Measurements from ENCODE around the gene DISP2. TPM values are rescaled to one million over a fixed set of nuclear protein-coding genes. Genes with fewer than 3 reads are reported as not detected.

DISP2 gene
- total and polyA plus RNA-seq, 4 donors, result under 0.01 to 0.23 (median under 0.01) TPM; not detected in 1

GRCh38 chr15:40310993-40311392 is 47.0 kb upstream of the DISP2 start:
- no peaks in the 10 kb centered on the region for H3K9me3 ChIP-seq (ENCODE audit: control insufficient read depth in 4 of 4, low read length in 3 of 4)
- H3K36me3 ChIP-seq (ENCODE audit: control insufficient read depth in 4 of 4, insufficient read depth in 3 of 4, low read depth in 1 of 4, low read length in 3 of 4), result no peaks in the 10 kb centered on the region
- WGBS, result 51% methylated on average over 3 of the region's 3 CpGs
- H3K27ac ChIP-seq (ENCODE audit: low read depth in 1 of 2, low read length in 2 of 2), result no peak overlapping the region
- DNase-seq (ENCODE audit: low spot score), result no peak
- H3K27me3 ChIP-seq (ENCODE audit: control insufficient read depth in 4 of 4, insufficient read depth in 4 of 4, low read length in 3 of 4), result no peaks in the 10 kb centered on the region
- peaks cover 0 to 7% (median 2%) of the 10 kb centered on the region in 4 donors for H3K4me1 ChIP-seq (ENCODE audit: control insufficient read depth in 4 of 4, insufficient read depth in 4 of 4, low read length in 3 of 4)
- no peak for TF ChIP-seq RAD21 (IDR thresholded peaks at IDR 0.05)
- no peak for TF ChIP-seq HNF4A (conservative IDR thresholded peaks at IDR 0.05)
- no peak for TF ChIP-seq NR2F2 (IDR thresholded peaks at IDR 0.05)
- TF ChIP-seq EGR1 (IDR thresholded peaks at IDR 0.05; ENCODE audit: low read depth in 2 of 2), result no peak
- TF ChIP-seq FOXA2 (IDR thresholded peaks at IDR 0.05), result no peak
- no peak for TF ChIP-seq YY1 (IDR thresholded peaks at IDR 0.05)
- no peak for TF ChIP-seq TAF1 (conservative IDR thresholded peaks at IDR 0.05)
- TF ChIP-seq HNF4G (IDR thresholded peaks at IDR 0.05), result no peak
- no peak for TF ChIP-seq SP1 (IDR thresholded peaks at IDR 0.05)
- no peak for TF ChIP-seq FOXA1 (IDR thresholded peaks at IDR 0.05)
- H3K4me3 ChIP-seq (ENCODE audit: low read depth in 1 of 3, low read length in 3 of 3), result no peak overlapping the region
- H3K9ac ChIP-seq (ENCODE audit: low read depth in 1 of 2, low read length in 2 of 2), result no peak overlapping the region

GRCh38 chr15:40312370-40313158 is 45.5 kb upstream of the DISP2 start:
- no peak overlapping the region for H3K27ac ChIP-seq (ENCODE audit: low read depth in 1 of 2, low read length in 2 of 2)
- TF ChIP-seq JUND (IDR thresholded peaks at IDR 0.05), result no peak
- no peak for TF ChIP-seq HNF4G (IDR thresholded peaks at IDR 0.05)
- no peak for TF ChIP-seq SP1 (IDR thresholded peaks at IDR 0.05)
- no peak for TF ChIP-seq ZBTB33 (IDR thresholded peaks at IDR 0.05)
- TF ChIP-seq NR2F2 (IDR thresholded peaks at IDR 0.05), result no peak
- no peak for TF ChIP-seq HNF4A (conservative IDR thresholded peaks at IDR 0.05)
- TF ChIP-seq GABPA (IDR thresholded peaks at IDR 0.05 in 1 of 2, conservative IDR thresholded peaks at IDR 0.05 in 1 of 2), result no peak
- TF ChIP-seq RXRA (IDR thresholded peaks at IDR 0.05), result no peak
- no peak for TF ChIP-seq YY1 (IDR thresholded peaks at IDR 0.05)
- TF ChIP-seq RAD21 (IDR thresholded peaks at IDR 0.05), result no peak
- TF ChIP-seq CTCF (IDR thresholded peaks at IDR 0.05; ENCODE audit: low read depth, low read length, missing input control), result no peak
- TF ChIP-seq REST (IDR thresholded peaks at IDR 0.05), result no peak
- TF ChIP-seq FOXA1 (IDR thresholded peaks at IDR 0.05), result no peak
- TF ChIP-seq EGR1 (IDR thresholded peaks at IDR 0.05; ENCODE audit: low read depth in 2 of 2), result no peak
- TF ChIP-seq ATF3 (IDR thresholded peaks at IDR 0.05), result no peak
- no peak for TF ChIP-seq TAF1 (conservative IDR thresholded peaks at IDR 0.05)
- no peak for TF ChIP-seq FOXA2 (IDR thresholded peaks at IDR 0.05)
- no peak for TF ChIP-seq MAX (IDR thresholded peaks at IDR 0.05)
- no peaks in the 10 kb centered on the region for H3K27me3 ChIP-seq (ENCODE audit: control insufficient read depth in 4 of 4, insufficient read depth in 4 of 4, low read length in 3 of 4)
- 92% methylated on average over 10 of the region's 10 CpGs for WGBS
- no peak overlapping the region for H3K9ac ChIP-seq (ENCODE audit: low read depth in 1 of 2, low read length in 2 of 2)
- H3K36me3 ChIP-seq (ENCODE audit: control insufficient read depth in 4 of 4, insufficient read depth in 3 of 4, low read depth in 1 of 4, low read length in 3 of 4), result no peaks in the 10 kb centered on the region
- no peak for DNase-seq (ENCODE audit: low spot score)
- H3K4me1 ChIP-seq (ENCODE audit: control insufficient read depth in 4 of 4, insufficient read depth in 4 of 4, low read length in 3 of 4), result peaks cover 0 to 7% (median 2%) of the 10 kb centered on the region in 4 donors
- no peaks in the 10 kb centered on the region for H3K9me3 ChIP-seq (ENCODE audit: control insufficient read depth in 4 of 4, low read length in 3 of 4)
- no peak overlapping the region for H3K4me3 ChIP-seq (ENCODE audit: low read depth in 1 of 3, low read length in 3 of 3)

All from liver (tissue), 9 donors.